Measurements from ENCODE around the gene YKT6.

YKT6 gene

GRCh38 chr7:44200699-44201461 is at the start of gene YKT6:
TSS of gene YKT6 (plus strand) at chr7:44200978. CDS start at chr7:44201136, 158 bp downstream.
- H3K4me3 ChIP-seq (ENCODE audit: low read length), result peak within 1 kb of the TSS; percentile 96
- peak; percentile 79 for DNase-seq (ENCODE audit: low read depth)
- TF ChIP-seq CTCF (conservative IDR thresholded peaks at IDR 0.05; ENCODE audit: low read depth, low read length), result peak; percentile 37

GRCh38 chr7:44151956-44152355 is 48.8 kb upstream of the YKT6 start:
- no peak for DNase-seq (ENCODE audit: low read depth)
- no peak overlapping the region for H3K4me3 ChIP-seq (ENCODE audit: low read length)
- TF ChIP-seq CTCF (conservative IDR thresholded peaks at IDR 0.05; ENCODE audit: low read depth, low read length), result no peak

- DNase-seq (ENCODE audit: low read depth), result no peak
- H3K4me3 ChIP-seq (ENCODE audit: low read length), result no peak overlapping the region
- no peak for TF ChIP-seq CTCF (conservative IDR thresholded peaks at IDR 0.05; ENCODE audit: low read depth, low read length)
These were observed 47.5 kb upstream of the YKT6 start for GRCh38 chr7:44152971-44153947.

- no peak for TF ChIP-seq CTCF (conservative IDR thresholded peaks at IDR 0.05; ENCODE audit: low read depth, low read length)
- no peak for DNase-seq (ENCODE audit: low read depth)
- H3K4me3 ChIP-seq (ENCODE audit: low read length), result no peak overlapping the region
These were observed 46.8 kb upstream of the YKT6 start for GRCh38 chr7:44153948-44154335.

GRCh38 chr7:44154703-44155102 is 46.1 kb upstream of the YKT6 start:
- H3K4me3 ChIP-seq (ENCODE audit: low read length), result no peak overlapping the region
- no peak for TF ChIP-seq CTCF (conservative IDR thresholded peaks at IDR 0.05; ENCODE audit: low read depth, low read length)
- no peak for DNase-seq (ENCODE audit: low read depth)

GRCh38 chr7:44155191-44156185 is 45.3 kb upstream of the YKT6 start:
- TF ChIP-seq CTCF (conservative IDR thresholded peaks at IDR 0.05; ENCODE audit: low read depth, low read length), result no peak
- no peak overlapping the region for H3K4me3 ChIP-seq (ENCODE audit: low read length)
- DNase-seq (ENCODE audit: low read depth), result no peak

All from retinal pigment epithelial cell (primary cell).